HepG2 (cell line): ENCODE results near the gene PCOLCE2.

ENCODE experiments used
- SMAD9 ChIP-seq: sonication (generic); formaldehyde crosslinking; IDR thresholded peaks from 2 replicates; pipeline ENCODE4 v1.5.1; 2020; ENCODE audit warnings: mild to moderate bottlenecking, missing genetic modification reagents
- TF ChIP-seq, protein P1 (sequence below), 2 experiments: sonication (generic) in 1 of 2; formaldehyde crosslinking in 1 of 2; IDR thresholded peaks; 2 replicates each; pipeline versions ENCODE4 v1.4.0 to v1.6.1; 2018 to 2020; ENCODE audit warnings: missing genetic modification reagents in 2 of 2, borderline replicate concordance in 1 of 2, low read depth in 1 of 2, mild to moderate bottlenecking in 1 of 2, missing biosample characterization in 1 of 2

DNA sequence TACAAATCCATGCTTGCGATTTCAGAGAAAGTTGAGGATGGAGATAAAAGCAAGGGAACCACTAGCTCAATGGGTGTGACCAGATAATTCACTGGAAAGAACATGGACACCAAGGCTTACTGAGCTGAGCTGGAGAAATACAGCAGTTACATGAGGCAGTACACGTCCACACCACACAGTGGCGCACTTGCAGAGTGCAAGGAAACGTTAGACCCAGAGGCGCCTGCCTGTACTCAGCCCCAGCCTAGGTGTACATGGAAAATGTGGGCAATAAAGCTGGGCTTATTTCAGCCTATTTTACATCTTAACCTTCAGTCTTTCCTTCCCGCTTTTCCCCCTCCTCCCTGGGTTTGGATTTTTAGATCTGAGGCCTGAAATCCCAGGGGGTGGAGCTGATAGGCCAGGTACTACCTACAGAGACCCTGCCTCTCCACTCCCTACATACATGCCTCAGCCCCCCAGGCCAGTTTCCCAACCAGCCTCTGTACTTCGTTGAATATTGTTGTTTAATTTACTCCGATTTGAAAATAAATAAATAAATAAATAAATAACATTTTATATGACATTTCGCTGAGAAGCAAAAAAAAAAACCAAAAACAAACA is 60.1 kb downstream of the PCOLCE2 start:
- TF ChIP-seq SMAD9 (CRISPR knock-in tag): no peak
- TF ChIP-seq, protein P1, sequence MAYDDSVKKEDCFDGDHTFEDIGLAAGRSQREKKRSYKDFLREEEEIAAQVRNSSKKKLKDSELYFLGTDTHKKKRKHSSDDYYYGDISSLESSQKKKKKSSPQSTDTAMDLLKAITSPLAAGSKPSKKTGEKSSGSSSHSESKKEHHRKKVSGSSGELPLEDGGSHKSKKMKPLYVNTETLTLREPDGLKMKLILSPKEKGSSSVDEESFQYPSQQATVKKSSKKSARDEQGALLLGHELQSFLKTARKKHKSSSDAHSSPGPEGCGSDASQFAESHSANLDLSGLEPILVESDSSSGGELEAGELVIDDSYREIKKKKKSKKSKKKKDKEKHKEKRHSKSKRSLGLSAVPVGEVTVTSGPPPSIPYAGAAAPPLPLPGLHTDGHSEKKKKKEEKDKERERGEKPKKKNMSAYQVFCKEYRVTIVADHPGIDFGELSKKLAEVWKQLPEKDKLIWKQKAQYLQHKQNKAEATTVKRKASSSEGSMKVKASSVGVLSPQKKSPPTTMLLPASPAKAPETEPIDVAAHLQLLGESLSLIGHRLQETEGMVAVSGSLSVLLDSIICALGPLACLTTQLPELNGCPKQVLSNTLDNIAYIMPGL (CRISPR knock-in tag; IDR thresholded peaks at IDR 0.05; ENCODE audit: borderline replicate concordance in 1 of 2, low read depth in 1 of 2): peak; percentile 59 to 64; a peak in 3 of 4 replicates
